ENCODE measurements around the gene PLTP.

PLTP gene

GRCh38 chr20:45867819-45868176 lies 44.2 kb downstream of the PLTP start:
- no peak for DNase-seq

- DNase-seq: no peak
These were observed 44.7 kb downstream of the PLTP start for GRCh38 chr20:45867136-45867818.

- DNase-seq: no peak
These were observed 45.5 kb downstream of the PLTP start for GRCh38 chr20:45866454-45866853.

- no peak for DNase-seq
These were observed 48.1 kb downstream of the PLTP start for GRCh38 chr20:45863543-45864470.

GRCh38 chr20:45861221-45862075 lies 50.5 kb downstream of the PLTP start:
- no peak for DNase-seq

GRCh38 chr20:45860560-45861220 lies 51.3 kb downstream of the PLTP start:
- no peak for DNase-seq

- no peak for DNase-seq
These were observed 52.0 kb downstream of the PLTP start for GRCh38 chr20:45859916-45860315.

- DNase-seq: no peak
These were observed 54.1 kb downstream of the PLTP start for GRCh38 chr20:45857882-45858216.

- peak; percentile 99 for DNase-seq
These were observed 54.7 kb downstream of the PLTP start, which contains the start of the genes ACOT8 and ZSWIM3 for GRCh38 chr20:45857114-45857881. Gene ACOT8, minus strand, starts transcription at chr20:45857392. Its CDS starts 77 bp downstream, at chr20:45857315. Gene ZSWIM3, plus strand, starts transcription at chr20:45857614. Its CDS starts 212 bp downstream, at chr20:45857826.

GRCh38 chr20:45853484-45853883 lies 58.5 kb downstream of the PLTP start:
- DNase-seq: no peak

- no peak for DNase-seq
These were observed 59.6 kb downstream of the PLTP start for GRCh38 chr20:45852326-45852725.

- no peak for DNase-seq
These were observed 60.5 kb downstream of the PLTP start for GRCh38 chr20:45851501-45851900.

GRCh38 chr20:45850926-45851325 lies 61.0 kb downstream of the PLTP start:
- no peak for DNase-seq

GRCh38 chr20:45850238-45850637 lies 61.7 kb downstream of the PLTP start:
- DNase-seq: no peak

GRCh38 chr20:45848969-45849582 lies 62.9 kb downstream of the PLTP start:
- no peak for DNase-seq

All from islet precursor cell (in vitro differentiated cells).